ENCODE measurements around the gene EPN3.
A peak's percentile ranks its signal among the peaks of the same experiment; 100 is the strongest.

DNA sequence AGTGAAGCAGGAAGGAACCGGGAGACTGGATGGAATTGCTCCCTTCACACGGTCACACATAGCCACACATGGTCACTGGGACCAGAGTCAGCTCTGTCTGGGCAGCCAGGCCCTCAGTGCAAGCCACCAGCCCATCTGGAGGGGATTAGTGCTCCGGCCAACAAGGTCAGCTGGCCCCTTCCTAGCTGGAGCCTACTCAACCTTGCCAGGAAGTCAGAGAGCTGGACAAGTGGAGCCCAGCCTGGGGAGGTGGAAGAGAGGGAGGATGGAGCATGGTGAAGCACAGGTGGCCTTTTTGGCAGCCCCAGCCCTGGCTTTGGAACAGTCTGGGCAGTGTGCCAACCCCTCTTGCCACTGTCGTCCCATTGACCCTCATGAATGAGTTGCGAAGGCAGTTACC lies 24.3 kb downstream of the EPN3 start:
- peak; percentile 29; the same call in 1 of the 2 replicates for TF ChIP-seq RAD21 (IDR thresholded peaks at IDR 0.05; ENCODE audit: low read length)
- TF ChIP-seq TAF1 (IDR thresholded peaks at IDR 0.05; ENCODE audit: borderline replicate concordance, low read depth, low read length): no peak
- TF ChIP-seq, protein P1, sequence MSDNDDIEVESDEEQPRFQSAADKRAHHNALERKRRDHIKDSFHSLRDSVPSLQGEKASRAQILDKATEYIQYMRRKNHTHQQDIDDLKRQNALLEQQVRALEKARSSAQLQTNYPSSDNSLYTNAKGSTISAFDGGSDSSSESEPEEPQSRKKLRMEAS (IDR thresholded peaks at IDR 0.05; ENCODE audit: low read depth): no peak
- TF ChIP-seq MEF2A (IDR thresholded peaks at IDR 0.05; ENCODE audit: borderline replicate concordance, low read depth): no peak
- TF ChIP-seq SMC3 (IDR thresholded peaks at IDR 0.05; ENCODE audit: low read depth, low read length): no peak
